Measurements from ENCODE around the gene ATAT1.

Gene ATAT1

GRCh38 chr6:30683183-30683979 lies 56.7 kb downstream of the ATAT1 start:
- FAIRE-seq = no peak
- DNase-seq (ENCODE audit: low spot score) = peak; percentile 31

GRCh38 chr6:30683980-30684338 lies 57.3 kb downstream of the ATAT1 start:
- FAIRE-seq (no peak), DNase-seq (ENCODE audit: low spot score) (no peak)

DNA sequence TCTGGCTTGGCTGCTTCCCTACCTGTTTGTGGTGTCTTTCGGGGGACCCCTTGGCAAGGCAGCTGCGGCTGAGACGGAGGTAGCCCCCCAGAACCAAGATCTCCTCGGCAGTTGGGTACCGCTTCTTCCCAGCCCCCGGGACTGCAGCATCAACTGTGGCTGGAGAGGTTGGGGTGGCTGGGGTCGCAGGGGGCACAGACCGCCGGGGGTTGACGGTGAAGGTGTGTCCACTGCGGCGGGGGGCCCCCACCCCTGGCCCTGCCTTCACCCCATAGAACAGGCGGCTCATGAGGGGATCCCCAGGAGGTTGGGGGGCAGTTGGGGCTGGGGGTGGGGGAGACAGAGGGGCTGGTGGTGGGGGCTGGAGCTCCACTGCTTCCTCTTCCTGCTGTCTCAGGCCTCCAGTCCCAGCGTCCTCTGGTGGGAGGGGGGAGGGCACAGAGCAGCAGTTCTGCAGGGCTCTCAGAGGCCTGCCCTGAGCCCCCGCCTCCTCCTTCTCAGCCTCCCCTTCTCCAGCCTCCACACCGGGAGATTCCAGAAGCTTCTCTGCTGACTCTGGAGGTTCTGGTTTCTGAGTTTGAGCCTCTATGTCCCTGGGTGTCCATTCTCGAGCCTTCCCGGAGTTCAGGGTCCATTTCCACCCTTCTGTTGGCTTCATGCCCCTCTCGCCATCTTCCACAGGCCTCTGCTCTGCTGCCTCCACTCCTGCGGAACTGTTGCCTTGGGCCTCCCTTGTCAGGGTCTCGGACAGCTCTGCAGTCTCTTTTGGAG lies 57.9 kb downstream of the ATAT1 start:
- peak; percentile 29 for DNase-seq (ENCODE audit: low spot score)
- FAIRE-seq = no peak

DNA sequence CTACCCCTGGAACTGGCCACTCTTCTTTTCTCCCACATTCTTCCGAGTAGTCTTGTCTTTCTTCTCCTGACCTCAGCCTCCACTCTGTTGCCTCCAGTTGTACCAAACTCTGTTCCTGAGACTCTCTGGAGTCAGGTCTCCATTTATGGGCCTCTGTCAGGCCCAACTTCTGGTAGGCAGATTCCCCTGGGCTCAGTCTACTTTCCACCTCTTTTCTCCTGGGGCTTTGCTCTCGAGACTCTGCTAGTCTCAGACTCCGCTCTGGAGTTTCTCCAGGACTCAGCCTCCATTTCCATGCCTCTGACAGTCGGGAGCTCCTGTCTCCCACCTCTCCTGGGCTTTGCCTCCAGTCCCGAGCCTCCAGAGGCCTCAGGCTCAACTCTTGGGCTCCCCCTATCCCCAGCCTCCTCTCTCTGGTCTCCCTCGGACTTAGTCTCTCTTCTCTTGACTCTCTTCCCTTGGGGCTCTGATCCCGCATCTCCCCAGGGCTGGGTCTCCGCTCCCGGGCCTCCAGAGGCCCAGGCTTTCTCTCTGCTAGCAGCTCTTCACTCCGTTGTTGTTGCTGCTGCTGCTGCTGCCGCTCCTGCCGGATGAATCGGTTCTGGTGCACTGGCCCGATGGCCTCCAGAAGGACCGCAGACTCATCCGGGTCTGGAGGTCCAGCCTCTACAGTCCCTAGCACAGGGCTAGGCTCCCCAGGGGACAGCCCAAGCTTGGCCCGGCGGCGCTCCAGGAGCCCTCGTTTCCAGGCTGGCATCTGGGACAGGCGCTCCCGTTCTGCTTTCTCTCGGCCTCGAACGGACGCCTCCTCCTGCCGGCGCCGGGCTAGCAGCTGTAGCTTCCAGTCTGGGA lies 58.7 kb downstream of the ATAT1 start:
- FAIRE-seq (no peak), DNase-seq (ENCODE audit: low spot score) (peak; percentile 23)

DNA sequence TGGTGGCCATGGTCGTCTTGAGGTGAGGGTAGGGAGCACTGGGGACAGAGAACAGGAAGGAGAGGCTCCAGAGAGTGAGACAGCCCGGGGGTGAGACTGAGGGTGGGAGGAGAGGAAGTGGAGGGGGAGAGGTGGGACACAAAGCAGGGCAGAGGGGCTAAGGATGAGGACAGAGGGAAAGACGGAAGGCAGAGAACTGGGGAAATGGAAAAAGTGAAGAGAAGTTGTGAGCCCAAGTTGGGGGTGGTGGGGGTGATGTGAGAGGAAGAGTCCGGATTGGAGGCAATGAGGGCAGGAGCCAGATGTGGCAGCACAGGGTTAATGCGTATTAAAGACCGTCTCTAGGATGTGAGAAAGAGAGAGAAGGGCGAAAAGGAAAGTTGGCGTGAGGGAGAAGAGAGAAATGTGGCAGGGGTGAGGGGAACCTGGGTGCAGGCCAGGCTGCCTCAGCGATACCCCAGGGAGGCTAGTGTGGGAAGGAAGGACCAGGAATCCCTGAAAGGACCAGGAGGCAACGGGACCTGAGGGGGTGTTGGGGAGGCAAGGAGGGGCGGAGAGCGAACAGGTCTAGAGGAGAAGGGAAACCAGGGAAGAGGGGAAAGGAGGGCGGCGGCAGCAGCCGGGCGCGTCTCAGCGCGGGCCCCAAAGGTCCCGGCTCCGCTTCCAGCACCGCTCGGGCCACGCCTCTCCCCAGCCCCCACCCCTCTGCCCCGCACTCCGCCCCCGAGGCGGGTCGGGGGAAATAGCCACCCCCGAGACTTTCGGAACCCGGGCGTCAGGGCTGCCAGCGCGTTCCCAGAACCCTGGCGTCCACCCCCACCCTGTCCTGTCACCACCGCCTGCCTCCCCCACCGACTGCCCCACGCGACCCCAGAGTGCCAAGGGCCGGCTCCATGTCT lies 59.6 kb downstream of the ATAT1 start, which contains the start of gene PPP1R18:
PPP1R18 (minus strand) TSS at position 637 of the 899 bp plus-strand sequence; CDS start at position 10, 627 bp downstream.
- DNase-seq (ENCODE audit: low spot score) (peak; percentile 13), FAIRE-seq (no peak)

DNA sequence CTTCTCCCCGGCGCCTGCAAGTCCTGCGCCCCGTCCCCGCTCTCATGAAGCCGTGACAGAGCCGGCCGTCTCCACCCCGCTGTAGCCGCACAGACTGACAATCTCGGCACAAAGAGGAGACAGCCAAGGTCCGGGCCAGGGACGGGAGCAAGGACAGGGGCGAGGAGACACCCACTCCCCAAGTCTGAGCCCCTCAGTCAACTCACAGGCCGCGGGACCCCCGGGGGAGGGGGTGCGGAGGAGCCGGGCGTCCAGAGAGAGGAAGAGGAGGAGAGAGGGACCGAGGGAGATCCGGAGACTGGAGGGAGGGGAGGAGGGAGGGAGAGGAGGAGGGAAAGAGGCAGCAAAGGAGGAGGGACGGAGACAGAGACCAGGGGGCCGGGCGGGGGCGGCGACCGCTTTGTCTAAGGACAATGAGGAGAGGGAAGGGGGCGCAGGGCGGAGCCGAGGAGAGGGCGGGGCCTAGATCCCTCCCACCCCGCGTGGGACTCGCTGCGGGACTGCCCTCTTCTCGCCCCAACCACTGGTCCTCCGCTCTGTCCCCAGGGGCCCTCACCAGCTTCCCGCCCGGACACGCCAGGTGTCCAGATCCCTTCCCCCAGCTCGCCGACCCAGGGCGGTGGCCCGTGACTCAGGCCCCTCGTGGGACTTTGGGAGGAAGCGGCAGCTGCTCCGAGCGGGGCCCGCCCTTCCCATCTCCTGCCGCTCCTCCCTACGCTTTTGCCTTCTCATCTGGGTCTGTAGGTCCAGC lies 60.4 kb downstream of the ATAT1 start:
- DNase-seq (ENCODE audit: low spot score) (peak; percentile 94), FAIRE-seq (peak; percentile 79)

GRCh38 chr6:30687659-30688431 lies 61.2 kb downstream of the ATAT1 start:
- no peak for DNase-seq (ENCODE audit: low spot score)
- no peak for FAIRE-seq

GRCh38 chr6:30688569-30688968 lies 61.9 kb downstream of the ATAT1 start:
- DNase-seq (ENCODE audit: low spot score) (no peak), FAIRE-seq (no peak)

DNA sequence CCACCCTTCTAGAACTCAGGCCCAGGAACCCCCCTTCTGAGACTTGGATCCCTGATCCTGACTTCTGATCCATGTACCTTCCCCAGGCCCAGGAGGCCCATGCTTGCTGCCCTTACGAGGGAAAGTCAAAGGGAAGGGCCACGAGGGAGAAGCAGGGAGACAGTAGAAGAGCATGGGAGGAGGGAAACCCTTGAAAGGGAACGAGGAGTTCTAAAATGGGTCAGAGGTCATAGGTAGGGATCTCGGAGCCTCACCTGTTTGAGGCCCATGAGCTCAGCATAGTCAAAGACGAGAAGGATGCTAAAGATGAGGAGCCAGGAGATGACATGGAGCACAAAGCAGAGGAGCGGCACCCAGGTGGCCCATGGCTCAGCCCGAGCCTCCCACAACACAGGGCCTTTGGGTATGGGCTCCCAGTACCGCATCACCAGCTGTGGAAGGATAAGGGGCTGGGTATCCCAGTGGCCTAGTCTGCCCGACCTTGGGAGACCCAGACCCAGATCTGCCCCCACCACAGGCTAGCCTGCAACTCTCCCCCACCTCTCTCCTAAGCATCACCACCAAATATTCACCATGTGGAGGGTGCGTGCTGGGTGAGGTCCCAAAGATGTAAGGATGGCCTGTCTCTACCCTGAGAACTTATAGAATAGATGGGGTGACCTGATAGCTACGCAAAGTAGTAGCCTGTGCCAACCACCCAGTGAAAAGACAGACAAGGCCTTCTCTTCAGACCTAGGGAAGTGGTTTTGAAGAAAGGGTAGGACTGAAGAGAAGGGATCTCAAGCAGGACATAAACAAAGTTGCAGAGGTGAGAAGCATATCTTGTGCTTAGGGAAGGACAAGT lies 62.6 kb downstream of the ATAT1 start:
- FAIRE-seq (no peak), DNase-seq (ENCODE audit: low spot score) (no peak)

DNA sequence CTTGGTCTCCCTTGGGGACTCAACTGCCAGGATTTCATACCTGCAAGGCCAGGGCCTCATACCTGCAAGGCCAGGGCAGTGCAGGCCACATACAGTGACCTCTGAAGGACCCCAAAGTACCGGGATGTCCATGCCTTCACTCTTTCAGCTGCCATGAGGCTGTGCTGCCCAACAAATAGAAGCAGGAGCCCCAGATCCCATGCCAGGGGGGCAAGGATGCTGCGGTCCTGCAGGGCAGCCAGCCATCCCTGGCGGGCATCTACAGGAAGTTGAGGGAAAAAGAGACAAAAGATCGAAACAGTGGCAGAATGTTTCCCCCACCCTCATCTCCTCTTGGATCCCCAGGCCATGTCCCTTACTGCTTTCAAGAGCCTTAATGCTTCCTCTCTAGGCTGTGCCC lies 63.3 kb downstream of the ATAT1 start:
- DNase-seq (ENCODE audit: low spot score) = no peak
- FAIRE-seq = no peak

GRCh38 chr6:30690403-30691207 lies 63.9 kb downstream of the ATAT1 start, which contains the start of gene NRM:
Gene NRM, minus strand, starts transcription at chr6:30690984. Its CDS starts 10 bp downstream, at chr6:30690974.
- FAIRE-seq = no peak
- DNase-seq (ENCODE audit: low spot score) = peak; percentile 54

DNA sequence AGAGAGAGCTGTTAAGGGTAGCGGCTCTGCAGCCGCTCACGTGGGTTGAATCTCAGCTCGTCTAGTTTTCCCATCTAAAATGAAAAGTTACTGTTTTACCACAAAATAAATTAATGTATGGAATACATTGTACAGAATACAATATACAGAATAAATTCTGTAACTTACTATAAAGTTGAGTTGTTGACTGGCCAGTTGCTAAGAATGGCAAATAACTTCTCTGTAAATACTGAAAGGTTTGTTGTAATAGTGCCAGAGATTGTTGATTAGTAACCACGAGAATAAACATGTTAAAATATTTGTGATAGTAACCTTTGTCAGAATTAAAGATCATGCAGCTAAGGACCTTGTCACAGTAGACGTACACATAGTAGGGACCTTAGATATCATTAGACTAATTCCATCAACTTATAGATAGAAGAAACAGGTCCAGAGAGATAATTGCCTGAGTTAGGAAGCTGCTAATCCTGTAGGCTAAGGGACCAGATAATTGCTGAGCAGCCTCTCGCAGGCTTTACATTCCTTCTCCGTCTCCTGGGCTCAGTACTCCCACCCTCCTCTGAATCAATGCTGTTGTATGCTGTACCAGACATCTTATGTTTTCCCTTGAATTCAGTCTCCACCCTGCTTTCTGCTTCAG lies 64.7 kb downstream of the ATAT1 start:
- DNase-seq (ENCODE audit: low spot score) (no peak), FAIRE-seq (no peak)
